ENCODE results near the gene ALDH5A1.

GRCh38 chr6:24493945-24494820 is 586 bp upstream of the ALDH5A1 start:
- TF ChIP-seq SUZ12 (IDR thresholded peaks at IDR 0.05): no peak
- no peak for TF ChIP-seq ZNF384 (IDR thresholded peaks at IDR 0.05)
- TF ChIP-seq ELF4 (IDR thresholded peaks at IDR 0.05): no peak
